Neuronal stem cell (in vitro differentiated cells): ENCODE measurements around the gene ACTRT2.

ENCODE experiments used
- DNase-seq: peaks from one replicate; pipeline ENCODE4 v3.0.0-alpha.2; 2013; ENCODE audit warnings: low spot score
- H2AFZ ChIP-seq: one replicate; pipeline ENCODE4 v1.6.1; 2013; ENCODE audit warnings: mild to moderate bottlenecking, low read length, inconsistent platforms
- H2AK5ac ChIP-seq: 2 replicates; pipeline ENCODE4 v1.6.1; 2013; ENCODE audit warnings: low read depth, mild to moderate bottlenecking, inconsistent platforms, low read length, moderate library complexity, mixed read lengths
- H2BK120ac ChIP-seq: 2 replicates; pipeline ENCODE4 v1.6.1; 2013; ENCODE audit warnings: low read depth, mild to moderate bottlenecking, inconsistent platforms, low read length, moderate library complexity, mixed read lengths
- H2BK12ac ChIP-seq: one replicate; pipeline ENCODE4 v1.6.1; 2013; ENCODE audit warnings: low read length, inconsistent platforms
- H2BK15ac ChIP-seq: 2 replicates; pipeline ENCODE4 v1.6.1; 2013; ENCODE audit warnings: mild to moderate bottlenecking, low read length, inconsistent platforms, mixed read lengths
- H2BK5ac ChIP-seq: one replicate; pipeline ENCODE4 v1.6.1; 2013; ENCODE audit warnings: inconsistent platforms, mild to moderate bottlenecking, low read length, moderate library complexity
- H3K14ac ChIP-seq: one replicate; pipeline ENCODE4 v1.6.1; 2013; ENCODE audit warnings: low read length, inconsistent platforms
- H3K18ac ChIP-seq: 2 replicates; pipeline ENCODE4 v1.6.1; 2013; ENCODE audit warnings: low read length, inconsistent platforms
- H3K23ac ChIP-seq: 2 replicates; pipeline ENCODE4 v1.6.1; 2013; ENCODE audit warnings: low read depth, mild to moderate bottlenecking, mixed read lengths, low read length, inconsistent platforms; ENCODE audit not compliant: poor library complexity
- H3K27ac ChIP-seq: replicated peaks from 3 replicates; pipeline ENCODE4 v1.5.1; 2013; ENCODE audit warnings: low read length, inconsistent platforms
- H3K27me3 ChIP-seq, 3 experiments: 2 replicates each; pipeline ENCODE4 v1.6.1; 2013; ENCODE audit warnings: low read length in 3 of 3, mild to moderate bottlenecking in 2 of 3, inconsistent platforms in 1 of 3, low read depth in 1 of 3, mixed read lengths in 1 of 3, moderate library complexity in 1 of 3; ENCODE audit not compliant: control insufficient read depth in 3 of 3, insufficient read depth in 3 of 3
- H3K36me3 ChIP-seq, 2 donors: replicated peaks in 1 of 2; 2 replicates each; pipeline ENCODE4 v1.6.1; 2013; ENCODE audit warnings: low read length in 2 of 2; ENCODE audit not compliant: control insufficient read depth in 2 of 2, insufficient read depth in 2 of 2
- H3K4ac ChIP-seq: 2 replicates; pipeline ENCODE4 v1.6.1; 2013; ENCODE audit warnings: inconsistent platforms, mild to moderate bottlenecking, low read length, moderate library complexity
- H3K4me1 ChIP-seq, 2 donors: 1 replicate in 1 of 2; 2 replicates in 1 of 2; pipeline ENCODE4 v1.6.1; 2013; ENCODE audit warnings: low read length in 2 of 2, low read depth in 1 of 2; ENCODE audit not compliant: control insufficient read depth in 2 of 2, insufficient read depth in 1 of 2
- H3K4me2 ChIP-seq: one replicate; pipeline ENCODE4 v1.6.1; 2013; ENCODE audit warnings: mild to moderate bottlenecking, low read length, inconsistent platforms; ENCODE audit not compliant: insufficient read depth, poor library complexity, severe bottlenecking
- H3K4me3 ChIP-seq, 2 donors: 2 replicates each; pipeline ENCODE4 v1.5.1; 2013; ENCODE audit warnings: low read length in 2 of 2, mild to moderate bottlenecking in 2 of 2, inconsistent platforms in 1 of 2, moderate library complexity in 1 of 2
- H3K79me1 ChIP-seq: one replicate; pipeline ENCODE4 v1.6.1; 2013; ENCODE audit warnings: low read depth, mild to moderate bottlenecking, inconsistent platforms, low read length, moderate library complexity
- H3K9ac ChIP-seq: one replicate; pipeline ENCODE4 v1.6.1; 2013; ENCODE audit warnings: mild to moderate bottlenecking, low read depth, low read length, inconsistent platforms; ENCODE audit not compliant: poor library complexity
- H3K9me3 ChIP-seq, 2 donors: replicated peaks in 1 of 2; 2 replicates each; pipeline versions ENCODE3 to v1.6.1; 2013; ENCODE audit warnings: low read length in 2 of 2, mild to moderate bottlenecking in 2 of 2, inconsistent platforms in 1 of 2, low read depth in 1 of 2, mixed read lengths in 1 of 2, moderate library complexity in 1 of 2; ENCODE audit not compliant: control insufficient read depth in 2 of 2, insufficient read depth in 1 of 2
- H4K8ac ChIP-seq: one replicate; pipeline ENCODE4 v1.6.1; 2013; ENCODE audit warnings: low read depth, mild to moderate bottlenecking, inconsistent platforms, low read length, moderate library complexity
- H4K91ac ChIP-seq: one replicate; pipeline ENCODE4 v1.6.1; 2013; ENCODE audit warnings: low read length, low read depth, mild to moderate bottlenecking, inconsistent platforms; ENCODE audit not compliant: poor library complexity
- WGBS, 2 donors: extraction: QIAGEN DNeasy Blood & Tissue Kit; methylation state at CpG; one replicate each; pipeline ENCODE4 v1.1.7; 2013; ENCODE audit warnings: missing lambda C conversion rate in 2 of 2, mixed read lengths in 1 of 2; ENCODE audit not compliant: insufficient read length in 2 of 2, insufficient replicate concordance in 1 of 2; ENCODE audit errors: extremely low coverage in 2 of 2; 5-methylcytosine and 5-hydroxymethylcytosine counted together

Gene ACTRT2

GRCh38 chr1:3036447-3037280 lies 15.4 kb downstream of the ACTRT2 start:
- Histone ChIP-seq H3K4me1 (no peaks in the 10 kb centered on the region), H2BK12ac (no peak overlapping the region), H3K9ac (no peak overlapping the region), H3K4me3 (no peak overlapping the region), H4K91ac (no peak overlapping the region), H3K27ac (no peak overlapping the region), H2BK120ac (peak overlapping the region; percentile 23), H2AFZ (no peak overlapping the region), H3K9me3 (no peaks in the 10 kb centered on the region), H3K4ac (no peak overlapping the region), H3K4me2 (no peak overlapping the region), H3K36me3 (no peaks in the 10 kb centered on the region), H2BK15ac (peak overlapping the region; percentile 46), H3K79me1 (no peaks in the 10 kb centered on the region), H4K8ac (no peak overlapping the region), H2AK5ac (peak overlapping the region; percentile 20), H2BK5ac (peak overlapping the region; percentile 5), H3K23ac (peak overlapping the region; percentile 80), H3K14ac (peak overlapping the region; percentile 58), H3K18ac (peak overlapping the region; percentile 84), H3K27me3 (peaks cover 0 to 62% (median 3%) of the 10 kb centered on the region in 3 experiments)
- no CpG with 5 or more reads among the region's 22 CpGs for WGBS, 2 donors
- no peak for DNase-seq

GRCh38 chr1:3037281-3038040 lies 16.2 kb downstream of the ACTRT2 start:
- Histone ChIP-seq H3K9me3 (no peaks in the 10 kb centered on the region), H3K36me3 (no peaks in the 10 kb centered on the region)
- WGBS, 2 donors, result no CpG with 5 or more reads among the region's 32 CpGs

GRCh38 chr1:3038113-3038551 lies 16.9 kb downstream of the ACTRT2 start:
- Histone ChIP-seq H3K79me1 (peaks cover 2% of the 10 kb centered on the region), H3K27ac (no peak overlapping the region), H3K4me2 (no peak overlapping the region), H2AFZ (no peak overlapping the region), H3K27me3 (peaks cover 0 to 56% (median 3%) of the 10 kb centered on the region in 3 experiments), H2BK15ac (no peak overlapping the region), H3K14ac (no peak overlapping the region), H2BK120ac (no peak overlapping the region), H3K9me3 (no peaks in the 10 kb centered on the region), H3K18ac (peak overlapping the region; percentile 35), H3K36me3 (no peaks in the 10 kb centered on the region), H3K4me3 (no peak overlapping the region), H4K8ac (no peak overlapping the region), H3K23ac (no peak overlapping the region), H3K4me1 (no peaks in the 10 kb centered on the region), H3K9ac (no peak overlapping the region), H4K91ac (no peak overlapping the region), H3K4ac (no peak overlapping the region), H2AK5ac (no peak overlapping the region), H2BK5ac (no peak overlapping the region), H2BK12ac (no peak overlapping the region)
- DNase-seq, result no peak
- no CpG with 5 or more reads among the region's 11 CpGs for WGBS, 2 donors

More at GRCh38 chr1:3037281-3038040, 16.2 kb downstream of the ACTRT2 start:
- Histone ChIP-seq H3K18ac (peak overlapping the region; percentile 13), H4K91ac (no peak overlapping the region), H2AFZ (no peak overlapping the region), H3K27ac (no peak overlapping the region), H3K4ac (peak overlapping the region; percentile 59), H2BK15ac (peak overlapping the region; percentile 9), H2BK5ac (peak overlapping the region; percentile 5), H3K4me2 (no peak overlapping the region), H3K4me3 (no peak overlapping the region), H2AK5ac (no peak overlapping the region), H3K4me1 (no peaks in the 10 kb centered on the region), H3K23ac (no peak overlapping the region), H3K27me3 (peaks cover 0 to 56% (median 3%) of the 10 kb centered on the region in 3 experiments), H3K79me1 (peaks cover under 1% of the 10 kb centered on the region), H3K14ac (no peak overlapping the region), H2BK120ac (peak overlapping the region; percentile 23), H2BK12ac (no peak overlapping the region), H3K9ac (no peak overlapping the region), H4K8ac (no peak overlapping the region)
- no peak for DNase-seq
